ENCODE results near the gene MUC2.

DNA sequence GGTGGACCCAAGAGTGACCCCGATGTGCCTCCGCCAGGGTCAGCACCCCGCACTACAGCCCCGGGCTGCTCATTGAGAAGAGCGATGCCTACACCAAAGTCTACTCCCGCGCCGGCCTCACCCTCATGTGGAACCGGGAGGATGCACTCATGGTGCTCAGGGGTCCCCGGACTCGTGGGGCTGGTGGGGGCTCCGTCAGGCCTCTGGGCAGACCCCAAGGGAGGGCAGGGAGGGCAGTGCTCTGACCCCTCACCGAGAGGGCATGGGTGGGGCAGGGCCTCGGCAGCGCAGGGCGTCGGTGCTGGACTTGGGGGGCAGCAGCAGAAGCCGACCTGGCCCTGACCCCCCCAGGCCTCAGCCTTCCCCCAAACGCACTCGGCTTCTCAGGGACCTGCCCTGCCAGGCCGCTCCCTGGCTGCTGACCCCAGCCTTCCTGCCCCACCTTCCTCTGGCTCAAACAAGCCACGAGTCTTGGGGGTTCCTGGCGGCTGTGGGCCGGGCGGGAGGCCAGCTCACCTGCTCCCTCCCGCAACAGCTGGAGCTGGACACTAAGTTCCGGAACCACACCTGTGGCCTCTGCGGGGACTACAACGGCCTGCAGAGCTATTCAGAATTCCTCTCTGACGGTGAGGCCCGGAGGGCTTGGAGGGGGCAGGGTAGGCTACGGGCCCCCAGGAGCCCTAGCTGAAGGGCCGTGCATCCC is 2.9 kb downstream of the MUC2 start:
- TF ChIP-seq, protein P1, sequence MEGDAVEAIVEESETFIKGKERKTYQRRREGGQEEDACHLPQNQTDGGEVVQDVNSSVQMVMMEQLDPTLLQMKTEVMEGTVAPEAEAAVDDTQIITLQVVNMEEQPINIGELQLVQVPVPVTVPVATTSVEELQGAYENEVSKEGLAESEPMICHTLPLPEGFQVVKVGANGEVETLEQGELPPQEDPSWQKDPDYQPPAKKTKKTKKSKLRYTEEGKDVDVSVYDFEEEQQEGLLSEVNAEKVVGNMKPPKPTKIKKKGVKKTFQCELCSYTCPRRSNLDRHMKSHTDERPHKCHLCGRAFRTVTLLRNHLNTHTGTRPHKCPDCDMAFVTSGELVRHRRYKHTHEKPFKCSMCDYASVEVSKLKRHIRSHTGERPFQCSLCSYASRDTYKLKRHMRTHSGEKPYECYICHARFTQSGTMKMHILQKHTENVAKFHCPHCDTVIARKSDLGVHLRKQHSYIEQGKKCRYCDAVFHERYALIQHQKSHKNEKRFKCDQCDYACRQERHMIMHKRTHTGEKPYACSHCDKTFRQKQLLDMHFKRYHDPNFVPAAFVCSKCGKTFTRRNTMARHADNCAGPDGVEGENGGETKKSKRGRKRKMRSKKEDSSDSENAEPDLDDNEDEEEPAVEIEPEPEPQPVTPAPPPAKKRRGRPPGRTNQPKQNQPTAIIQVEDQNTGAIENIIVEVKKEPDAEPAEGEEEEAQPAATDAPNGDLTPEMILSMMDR (IDR thresholded peaks at IDR 0.05): no peak
- no peak for TF ChIP-seq POLR2A (IDR thresholded peaks at IDR 0.05)
